T-helper 2 cell (primary cell): Measurements from ENCODE around the gene TXNDC12.

Source experiments
- DNase-seq, 5 experiments: peaks; one replicate each; pipeline versions ENCODE4 v3.0.0 to v3.0.0-alpha.2; 2012 to 2022

The TXNDC12 gene

DNA sequence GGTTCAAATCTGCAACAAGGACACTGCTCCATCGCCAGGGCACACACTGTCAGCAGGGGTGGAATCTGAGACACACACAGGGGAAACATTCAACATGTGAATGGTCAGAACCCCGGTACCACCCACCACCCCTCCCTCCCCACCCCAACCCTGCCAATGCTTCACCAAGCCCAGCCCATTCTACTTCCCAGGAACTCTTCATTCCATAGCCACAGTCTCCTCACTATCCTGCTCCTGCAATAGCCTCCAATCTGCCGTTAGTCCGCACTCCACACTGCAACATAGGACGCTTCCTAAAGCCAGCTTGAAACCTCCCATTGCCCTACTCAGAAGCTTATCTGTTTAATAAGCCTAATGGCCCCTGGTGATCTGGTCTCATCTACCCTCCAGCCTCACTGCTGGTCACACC lies 57.0 kb downstream of the TXNDC12 start:
- no peak for DNase-seq

DNA sequence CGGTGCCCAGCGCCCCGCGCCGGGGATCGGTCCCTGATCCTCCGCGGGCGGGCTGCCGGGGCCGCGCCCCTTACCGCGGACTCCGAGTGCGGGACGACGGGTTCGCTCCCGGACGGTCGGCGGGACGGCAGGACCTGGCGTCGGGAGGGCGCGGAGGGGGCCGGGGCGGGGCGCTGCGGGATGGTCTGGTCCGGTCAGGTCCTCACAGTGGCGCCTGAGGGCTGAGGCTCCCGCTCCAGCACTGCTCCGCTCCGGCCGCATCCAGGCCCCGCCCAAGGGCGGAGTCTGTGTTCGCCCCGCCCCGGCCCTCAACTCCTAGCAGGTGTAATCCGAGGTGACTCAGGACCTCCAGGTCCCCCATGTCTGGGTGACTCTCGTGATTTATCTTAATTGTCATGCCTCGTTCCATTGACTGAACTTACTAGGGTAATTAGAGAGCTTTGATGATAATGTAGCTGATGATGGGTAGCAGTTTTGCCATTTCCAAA lies 64.5 kb downstream of the TXNDC12 start, which contains the start of gene RAB3B:
TSS of gene RAB3B (minus strand) at position 223 of the 488 bp plus-strand sequence. CDS start 13,583 bp downstream, outside the sequence.
- DNase-seq = peak; percentile 45 to 71 (median 53)

DNA sequence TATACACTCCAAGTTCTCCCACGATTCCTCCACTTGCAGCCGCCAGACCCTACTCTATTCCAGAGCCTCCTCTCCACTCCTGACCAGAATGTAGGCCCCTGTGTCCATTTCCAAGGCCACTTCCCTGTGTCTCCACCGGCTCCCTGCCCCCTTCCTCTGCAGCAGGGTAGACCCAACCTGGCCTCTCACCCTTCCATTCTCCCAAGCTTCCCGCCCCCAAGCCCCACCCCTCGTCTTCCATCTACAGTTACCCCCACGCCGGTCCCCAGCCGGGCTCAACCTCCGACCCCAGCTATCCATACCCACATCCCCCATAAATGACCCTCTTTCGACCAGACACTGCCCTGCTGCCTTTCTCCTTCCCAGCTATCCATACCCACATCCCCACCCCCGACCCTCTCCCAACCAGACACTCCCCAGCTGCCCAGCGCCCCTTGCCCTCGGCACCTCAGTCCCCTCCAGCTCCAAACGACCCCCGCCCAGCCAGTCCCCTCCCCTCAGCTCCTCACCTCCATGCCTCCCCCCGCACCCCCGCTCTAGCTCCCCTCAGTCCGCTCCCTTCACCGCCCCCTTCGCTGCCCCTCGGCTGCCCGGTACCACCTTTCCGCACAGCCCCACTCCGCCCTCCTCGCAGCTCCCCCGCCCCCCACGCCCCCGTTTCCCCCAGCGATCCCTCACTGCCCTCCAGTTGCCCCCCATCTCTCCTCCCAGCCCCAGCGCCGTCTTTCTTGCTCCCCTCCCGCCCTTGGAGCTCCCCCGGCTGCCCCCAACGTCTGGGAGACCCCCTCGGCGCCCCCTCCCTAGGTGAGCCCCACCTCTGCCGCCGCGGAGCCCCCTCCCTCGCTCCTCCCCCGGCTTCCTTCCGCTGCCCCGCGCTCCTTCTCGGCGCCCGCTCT lies 65.2 kb downstream of the TXNDC12 start:
- no peak for DNase-seq

DNA sequence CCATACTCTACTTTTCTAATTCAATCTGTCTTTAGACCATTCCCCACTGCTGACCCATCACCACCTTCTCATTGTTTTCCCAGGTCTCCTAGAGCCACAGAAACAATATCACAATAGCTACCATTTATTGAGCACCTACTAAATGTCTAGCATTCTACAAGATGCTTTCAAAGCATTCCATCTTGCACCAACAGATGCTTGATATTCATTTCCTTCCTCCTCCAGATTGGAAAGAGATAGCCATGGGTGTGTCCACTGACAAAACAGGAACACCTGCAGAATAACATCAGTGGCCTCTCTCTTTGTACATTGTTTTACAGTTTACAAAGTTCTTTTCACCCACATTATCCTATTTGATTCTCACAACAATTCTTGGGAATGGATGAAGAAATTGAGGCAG lies 66.7 kb downstream of the TXNDC12 start:
- DNase-seq = no peak

DNA sequence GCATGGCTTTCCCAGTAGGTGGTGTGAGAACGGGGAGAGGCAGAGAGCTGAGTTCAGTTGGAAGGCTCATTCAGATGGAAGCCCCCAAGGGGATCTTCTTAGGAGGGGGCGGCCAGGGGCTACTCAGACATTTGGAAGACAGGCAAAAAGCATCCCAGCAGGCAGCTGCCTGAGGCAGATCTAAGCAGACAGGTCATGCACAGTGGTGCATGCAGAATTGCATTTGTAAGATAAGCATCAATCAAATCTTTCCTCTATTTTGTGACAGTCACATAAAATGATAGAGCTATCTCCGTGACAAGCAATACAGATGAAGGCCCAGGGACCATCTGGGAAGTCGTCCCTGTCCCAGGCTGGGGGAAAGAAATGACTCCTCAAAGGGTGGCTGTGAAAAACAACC lies 68.3 kb downstream of the TXNDC12 start:
- DNase-seq = no peak

DNA sequence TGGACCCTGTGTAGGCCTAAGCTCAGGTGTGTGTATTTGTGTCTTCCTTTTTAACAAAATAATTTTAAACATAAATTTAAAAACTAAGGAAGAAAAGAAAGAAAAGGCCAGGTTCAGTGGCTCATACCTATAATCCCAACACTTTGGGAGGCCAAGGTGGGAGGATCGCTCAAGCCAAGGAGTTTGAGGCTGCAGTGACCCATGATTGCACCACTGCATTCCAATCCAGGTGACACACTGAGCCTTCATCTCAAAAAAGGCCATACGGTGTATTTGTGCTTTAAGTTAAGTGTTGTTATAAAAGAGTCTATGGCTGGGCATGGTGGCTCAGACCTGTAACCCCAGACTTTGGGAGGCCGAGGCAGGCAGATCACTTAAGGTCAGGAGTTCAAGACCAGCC lies 72.8 kb downstream of the TXNDC12 start:
- DNase-seq = no peak

DNA sequence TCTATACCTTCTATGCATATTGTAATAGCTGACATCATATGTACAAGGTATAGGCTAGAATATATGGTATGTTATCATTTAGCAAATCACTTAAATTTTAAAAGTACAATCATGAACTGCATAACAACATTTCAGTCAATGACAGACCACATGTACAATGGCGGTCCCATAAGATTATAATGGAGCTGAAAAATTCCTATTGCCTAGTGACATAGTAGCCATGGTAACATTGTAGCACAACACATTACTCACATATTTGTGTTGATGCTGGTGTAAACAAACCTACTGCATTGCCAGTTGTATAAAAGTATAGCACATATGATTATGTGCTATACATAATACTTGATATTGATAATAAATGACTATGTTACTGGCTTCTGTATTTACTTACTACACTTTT lies 73.4 kb downstream of the TXNDC12 start:
- no peak for DNase-seq

DNA sequence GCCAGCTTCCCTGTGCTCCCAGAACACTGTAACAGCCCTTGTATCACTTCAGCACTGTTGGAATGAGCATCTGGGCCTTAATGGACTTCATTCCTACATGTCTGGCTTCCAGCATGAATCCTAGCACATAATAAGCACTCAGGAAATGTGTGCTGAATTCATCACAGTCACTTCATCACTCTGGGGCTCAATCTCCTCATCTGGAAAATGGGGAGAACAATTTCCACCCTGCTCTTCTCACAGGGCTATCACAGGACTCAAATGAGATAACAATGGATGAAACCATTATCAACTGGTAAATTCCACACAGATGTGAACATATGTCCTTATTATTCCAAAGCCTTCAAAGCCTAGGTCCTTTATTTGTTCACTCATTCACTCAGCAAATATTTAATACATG lies 76.9 kb downstream of the TXNDC12 start:
- no peak for DNase-seq

DNA sequence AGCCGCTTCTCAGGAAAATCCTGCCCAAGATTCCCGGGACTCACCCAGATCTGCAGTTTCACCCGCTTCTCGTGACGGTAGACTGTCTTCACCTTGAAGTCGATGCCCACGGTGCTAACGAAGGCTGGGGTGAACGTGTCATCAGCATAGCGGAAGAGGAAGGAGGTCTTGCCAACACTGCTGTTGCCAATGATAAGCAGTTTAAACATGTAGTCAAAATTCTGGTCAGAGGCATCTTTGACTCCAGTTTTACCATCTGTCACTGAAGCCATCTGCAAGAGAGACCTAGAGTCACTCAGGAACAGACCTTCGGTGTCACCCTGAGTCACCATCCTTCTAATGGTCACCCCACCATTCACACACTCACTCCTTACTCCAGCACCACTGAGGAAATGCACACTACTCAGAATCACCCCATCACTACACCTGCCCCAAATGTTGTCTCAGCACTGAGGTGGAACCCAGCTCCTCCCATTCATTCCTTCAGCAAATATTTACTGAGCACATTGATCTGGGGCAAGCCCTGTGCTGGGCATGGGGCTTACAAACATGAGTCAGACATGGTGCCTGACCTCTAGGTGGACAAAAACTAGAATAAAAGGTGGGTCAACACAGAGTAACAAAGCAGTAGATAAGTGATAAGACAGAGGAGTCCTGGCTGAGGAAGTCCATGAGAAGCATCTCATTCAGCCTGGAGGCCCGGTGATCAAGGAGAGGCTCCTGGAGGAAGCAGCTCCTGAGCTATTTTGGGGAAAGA lies 78.0 kb downstream of the TXNDC12 start:
- no peak for DNase-seq

DNA sequence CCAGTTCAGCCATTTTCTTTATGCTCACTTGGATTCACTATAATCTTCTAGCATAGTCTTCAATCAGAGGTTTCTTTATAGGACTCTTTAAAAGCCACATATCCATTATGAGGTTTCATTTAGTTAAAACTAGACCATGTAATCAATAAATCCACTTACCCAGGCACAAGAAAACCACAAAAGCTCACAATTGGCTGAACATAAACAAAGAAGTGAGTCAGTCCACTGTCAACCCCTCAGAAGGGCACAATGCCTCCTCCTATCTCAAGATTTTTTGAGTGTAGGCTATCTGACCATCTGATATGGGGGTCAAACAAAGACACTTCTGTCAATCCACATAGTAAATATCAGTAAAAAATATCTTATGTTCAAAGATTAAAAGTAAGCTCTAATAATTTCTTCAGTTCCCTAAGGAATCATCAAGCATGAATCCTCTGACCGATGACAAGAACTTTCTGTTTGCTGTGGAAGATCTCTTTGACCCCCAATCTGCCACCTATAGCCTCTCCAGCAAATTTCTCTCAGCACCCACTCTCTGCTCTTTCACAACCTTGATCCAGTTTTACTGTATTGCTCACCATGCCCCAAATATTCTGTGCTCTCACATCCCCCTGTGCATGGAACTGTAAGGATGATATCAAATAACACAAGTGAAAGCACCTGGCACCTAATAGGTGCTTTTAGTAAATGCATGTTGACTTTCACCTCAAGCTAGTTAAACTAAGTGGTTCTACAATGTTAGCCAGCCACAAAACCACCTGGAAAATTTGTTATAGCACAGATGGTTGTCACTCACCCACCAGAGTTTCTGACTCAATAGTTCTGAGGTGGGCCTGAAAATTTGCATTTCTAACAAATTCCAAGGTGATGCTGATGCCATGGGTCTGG lies 81.2 kb downstream of the TXNDC12 start:
- DNase-seq = no peak
